HG03432 (cell line): ENCODE data around the gene SLC28A3.
"Not testable (repeated sequence)": the region's sequence is repeated elsewhere in the genome, so short reads cannot be mapped to it uniquely, and the experiment has no call there.

Experiments
- ATAC-seq: cut with Tn5 transposase; IDR thresholded peaks from one replicate; pipeline ENCODE4 v1.9.1; 2021; ENCODE audit warnings: mild to moderate bottlenecking, moderate library complexity; ENCODE audit not compliant: unreplicated experiment

The SLC28A3 gene

DNA sequence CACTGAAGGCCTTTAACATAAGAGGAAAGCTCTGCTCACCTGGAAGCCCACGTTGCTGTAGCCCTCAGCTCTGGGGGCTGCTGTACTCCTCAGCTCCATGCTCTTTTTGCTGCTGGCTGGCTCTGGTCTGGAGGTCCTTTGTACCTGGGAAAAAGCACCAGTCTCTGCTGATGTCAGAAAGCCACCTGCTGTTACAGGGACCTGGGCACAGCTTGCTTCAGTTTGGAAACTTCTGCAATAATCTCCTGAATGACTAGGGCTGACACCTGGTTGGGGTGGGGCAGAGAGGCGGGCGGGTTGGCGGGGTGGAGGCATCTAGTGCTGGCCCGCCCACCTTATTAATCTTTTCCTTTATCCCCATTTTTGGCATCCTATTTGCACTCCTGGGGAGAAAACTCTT, at the start of gene SLC28A3:
Gene SLC28A3, minus strand, starts transcription at position 224 of the 400 bp plus-strand sequence. Its CDS starts 125 bp downstream, at position 99.
- no peak for ATAC-seq

DNA sequence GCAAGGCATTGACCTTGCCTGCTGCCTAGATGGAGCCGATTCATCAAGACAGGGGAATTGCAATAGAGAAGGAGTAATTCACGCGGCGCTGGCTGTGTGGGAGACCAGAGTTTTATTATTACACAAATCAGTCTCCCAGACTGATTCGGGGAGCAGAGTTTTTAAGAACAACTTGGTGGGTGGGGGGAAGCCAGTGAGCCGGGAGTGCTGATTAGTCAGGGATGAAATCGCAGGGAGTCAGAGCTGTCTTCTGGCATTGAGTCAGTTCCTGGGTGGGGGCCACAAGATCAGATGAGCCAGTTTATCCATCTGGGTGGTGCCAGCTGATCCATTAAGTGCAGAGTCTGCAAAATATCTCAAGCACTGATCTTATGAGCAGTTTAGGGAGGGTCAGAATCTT, 49.7 kb upstream of the SLC28A3 start:
- ATAC-seq = not testable (repeated sequence)

DNA sequence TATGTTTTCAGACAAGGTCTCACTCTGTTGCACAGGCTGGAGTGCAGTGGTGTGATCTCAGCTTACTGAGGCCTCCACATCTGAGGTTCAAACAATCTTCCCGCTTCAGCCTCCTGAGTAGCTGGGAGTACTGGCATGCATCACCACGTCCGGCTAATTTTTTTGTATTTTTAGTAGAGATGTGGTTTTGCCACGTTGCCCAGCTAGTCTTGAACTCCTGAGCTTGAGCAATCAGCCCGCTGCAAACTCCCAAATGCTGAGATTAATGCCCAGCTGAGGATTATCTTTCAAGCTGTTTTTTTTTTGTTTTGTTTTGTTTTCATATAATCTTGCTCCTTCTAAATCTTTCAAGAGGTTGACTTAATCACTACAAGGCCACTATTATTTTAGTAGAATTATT, 47.3 kb upstream of the SLC28A3 start:
- ATAC-seq = no peak

- ATAC-seq = no peak
Measured at GRCh38 chr9:84386753-84387152, 46.2 kb upstream of the SLC28A3 start.

GRCh38 chr9:84385386-84386040, 45.0 kb upstream of the SLC28A3 start:
- no peak for ATAC-seq

- no peak for ATAC-seq
Measured at GRCh38 chr9:84384617-84385016, 44.1 kb upstream of the SLC28A3 start.

GRCh38 chr9:84383178-84383577, 42.6 kb upstream of the SLC28A3 start:
- no peak for ATAC-seq

DNA sequence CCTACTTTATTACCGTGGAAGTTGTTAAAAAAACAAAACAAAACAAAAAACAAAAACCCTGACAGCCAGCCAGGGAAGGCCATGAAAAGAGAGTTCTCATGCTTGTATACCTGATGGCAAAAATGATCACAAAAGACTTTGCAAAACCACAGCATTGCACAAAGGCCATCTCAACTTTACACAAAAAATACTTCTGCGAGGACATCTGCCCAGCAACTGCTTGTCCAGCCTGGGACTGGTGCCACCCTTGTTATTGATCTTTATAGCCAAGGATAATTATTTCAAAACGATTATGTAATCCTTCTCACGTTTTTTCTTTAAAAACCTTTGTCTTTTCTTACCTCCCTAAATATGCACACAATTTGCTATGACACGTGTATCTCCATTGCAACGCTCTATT, 42.2 kb upstream of the SLC28A3 start:
- no peak for ATAC-seq

DNA sequence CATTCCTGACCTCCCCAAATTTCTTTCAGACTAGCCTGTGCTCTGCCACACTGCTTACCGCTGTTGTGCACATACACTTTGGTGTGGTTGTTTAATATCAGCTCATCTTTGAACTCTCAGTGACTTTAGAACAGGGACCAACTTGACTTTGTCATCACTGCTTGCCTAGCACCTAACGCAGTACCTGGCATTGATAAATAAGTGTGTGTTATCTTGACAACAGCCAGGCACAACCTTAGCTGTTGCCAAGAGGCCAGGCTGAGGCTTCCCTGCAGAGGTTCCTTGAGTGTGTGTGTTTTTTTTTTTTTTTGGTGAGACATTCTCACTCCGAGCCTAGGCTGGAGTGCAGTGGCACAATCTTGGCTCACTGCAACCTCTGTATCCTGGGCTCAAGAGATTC, 41.0 kb upstream of the SLC28A3 start:
- ATAC-seq = no peak

DNA sequence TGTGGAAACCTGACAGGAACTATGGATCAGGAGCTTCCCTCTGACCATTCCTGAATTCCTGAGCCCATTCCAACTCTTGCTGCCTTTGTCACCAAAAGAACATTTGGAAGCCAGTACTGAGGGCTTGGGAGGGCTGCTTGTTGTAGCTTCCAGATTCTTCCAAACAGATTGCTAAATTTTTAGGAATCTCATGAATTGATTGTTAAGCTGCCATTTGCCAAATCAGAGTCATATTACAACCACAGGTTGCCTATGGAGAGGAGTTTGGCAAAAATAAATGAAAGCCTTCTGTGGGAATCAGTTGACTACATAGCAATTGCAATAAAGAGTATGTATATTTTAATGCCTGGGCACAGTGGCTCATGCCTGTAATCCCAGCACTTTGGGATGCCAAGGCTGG, 39.2 kb upstream of the SLC28A3 start:
- no peak for ATAC-seq

DNA sequence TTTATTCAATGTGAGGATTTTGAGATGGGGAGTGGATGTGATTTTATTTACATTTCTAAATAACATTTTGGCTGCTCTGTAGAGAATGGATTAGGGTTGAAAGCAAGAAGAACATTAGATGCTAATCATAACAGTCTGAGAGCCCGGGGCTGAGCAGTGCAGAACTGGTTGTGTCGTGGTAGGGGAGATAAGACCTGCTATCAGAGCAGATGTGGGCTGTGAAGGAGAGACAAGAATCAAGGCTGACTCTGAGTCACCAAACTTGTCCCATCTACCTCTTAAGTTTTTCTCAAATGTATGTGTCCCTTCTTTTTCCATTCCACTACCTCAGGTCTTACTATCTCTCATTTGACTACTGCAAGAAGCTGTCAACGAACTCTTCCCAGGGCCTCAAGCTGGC, 35.4 kb upstream of the SLC28A3 start:
- no peak for ATAC-seq

DNA sequence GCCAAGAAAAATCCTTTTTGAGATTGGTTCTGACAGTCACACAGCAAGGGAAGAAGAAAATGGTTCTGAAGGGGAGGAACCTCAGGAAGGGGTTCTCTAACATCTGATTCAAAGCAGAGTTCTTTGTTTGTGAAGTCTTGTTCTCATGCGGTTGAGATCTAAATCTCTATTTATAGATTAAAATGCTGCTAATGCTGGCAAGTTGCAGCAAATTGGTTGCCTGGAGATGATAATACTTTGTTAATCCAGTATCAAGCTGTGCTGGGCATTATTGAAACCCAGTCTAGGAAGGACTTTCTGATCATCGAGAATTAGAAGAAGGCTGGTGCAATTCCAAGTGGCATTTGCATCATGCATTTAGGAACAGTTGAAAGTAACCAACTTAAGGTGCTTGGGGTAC, 34.0 kb upstream of the SLC28A3 start:
- no peak for ATAC-seq

- ATAC-seq = no peak
Measured at GRCh38 chr9:84374013-84374412, 33.5 kb upstream of the SLC28A3 start.

DNA sequence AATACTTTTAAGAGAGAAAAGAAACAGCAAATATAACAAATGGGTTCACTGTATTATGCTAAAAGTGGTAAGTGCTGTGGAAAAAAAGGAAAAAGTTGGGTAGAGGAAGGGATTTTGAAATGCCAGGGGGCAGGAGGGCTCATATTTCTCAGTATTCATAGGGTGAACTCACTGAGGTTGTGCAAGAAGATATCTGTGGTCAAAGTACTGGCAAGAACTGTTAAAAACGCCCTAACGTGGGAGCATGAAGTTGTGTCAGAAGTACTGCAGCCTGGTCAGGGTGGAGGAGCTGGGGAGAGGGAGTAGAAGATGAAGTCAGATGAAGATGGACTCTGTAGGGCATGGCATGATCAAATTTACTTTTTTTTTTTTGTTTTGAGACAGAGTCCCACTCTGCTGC, 31.2 kb upstream of the SLC28A3 start:
- no peak for ATAC-seq

DNA sequence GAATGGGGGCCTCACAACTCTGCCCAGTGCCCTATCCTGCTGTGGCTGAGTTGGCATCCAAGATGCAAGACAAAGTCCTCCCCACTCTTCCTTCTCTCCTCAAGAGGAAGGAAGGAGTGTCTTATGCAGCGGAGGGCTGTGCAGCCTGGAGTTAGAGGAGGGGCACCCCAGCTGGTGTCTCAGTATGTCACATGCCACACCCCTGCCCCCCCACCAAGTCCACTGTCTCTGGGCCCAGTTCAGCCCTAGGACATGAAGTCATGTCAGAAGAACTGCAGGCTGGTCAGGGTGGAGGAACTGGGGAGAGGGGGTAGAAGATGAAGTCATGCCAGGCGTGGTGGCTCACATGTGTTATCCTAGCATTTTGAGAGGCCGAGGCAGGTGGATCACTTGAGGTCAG, 28.0 kb upstream of the SLC28A3 start:
- no peak for ATAC-seq

DNA sequence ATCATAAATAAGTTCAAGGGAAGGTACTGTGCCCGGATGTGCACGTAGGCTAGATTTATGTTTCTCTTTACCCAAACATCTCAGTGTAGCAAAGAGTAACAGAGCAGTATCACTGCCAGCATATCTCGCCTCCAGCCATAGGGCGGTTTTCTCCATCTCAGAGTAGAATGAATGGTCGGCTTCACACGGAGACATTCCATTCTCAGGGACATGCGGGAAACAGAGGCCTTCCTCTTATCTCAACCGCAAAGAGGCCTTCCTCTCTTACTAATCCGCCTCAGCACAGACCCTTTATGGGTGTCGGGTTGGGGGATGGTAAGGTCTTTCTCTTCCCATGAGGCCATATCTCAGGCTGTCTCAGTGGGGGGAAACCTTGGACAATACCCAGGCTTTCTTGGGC, 27.2 kb upstream of the SLC28A3 start:
- not testable (repeated sequence) for ATAC-seq

- ATAC-seq = no peak
Measured at GRCh38 chr9:84366683-84367082, 26.1 kb upstream of the SLC28A3 start.

GRCh38 chr9:84364894-84365490, 24.4 kb upstream of the SLC28A3 start:
- ATAC-seq = not testable (repeated sequence)

DNA sequence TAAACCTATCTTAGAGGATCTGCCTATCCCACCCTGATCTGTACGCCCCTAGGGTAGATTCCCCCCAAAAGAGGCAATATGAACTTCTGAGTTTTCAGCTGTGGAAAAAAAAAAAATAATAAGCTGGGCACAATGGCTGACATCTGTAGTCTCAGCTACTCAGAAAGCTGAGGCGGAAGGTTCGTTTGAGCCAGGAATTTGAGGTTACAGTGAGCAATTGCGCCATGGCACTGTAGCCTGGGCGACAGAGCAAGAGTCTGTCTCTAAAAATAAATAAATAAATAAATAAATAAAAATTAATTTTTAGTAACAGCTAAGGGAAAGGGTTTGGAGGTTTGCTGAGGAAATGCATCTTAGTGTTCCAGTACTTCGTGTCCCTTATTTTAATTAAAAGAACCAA, 21.1 kb upstream of the SLC28A3 start:
- no peak for ATAC-seq

DNA sequence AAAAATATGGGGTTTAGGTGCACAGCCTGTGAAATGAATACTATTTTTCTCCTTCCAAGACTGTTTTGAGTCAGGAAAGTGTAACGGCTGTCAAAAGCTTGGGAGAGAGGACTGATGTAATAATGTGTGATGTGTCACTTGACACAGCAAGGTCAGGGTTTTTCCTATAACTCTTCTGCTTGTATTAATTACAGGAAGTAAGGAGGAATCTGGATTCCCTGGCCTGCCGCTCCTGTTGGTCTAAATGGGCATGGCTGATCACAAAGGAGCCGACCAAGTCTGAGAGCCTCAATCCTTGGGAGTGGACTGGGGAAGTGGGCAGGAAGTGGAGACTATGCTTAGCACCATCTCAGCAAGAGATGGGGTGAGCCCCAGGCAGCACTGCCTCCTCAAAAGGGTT, 16.7 kb upstream of the SLC28A3 start:
- ATAC-seq = no peak

DNA sequence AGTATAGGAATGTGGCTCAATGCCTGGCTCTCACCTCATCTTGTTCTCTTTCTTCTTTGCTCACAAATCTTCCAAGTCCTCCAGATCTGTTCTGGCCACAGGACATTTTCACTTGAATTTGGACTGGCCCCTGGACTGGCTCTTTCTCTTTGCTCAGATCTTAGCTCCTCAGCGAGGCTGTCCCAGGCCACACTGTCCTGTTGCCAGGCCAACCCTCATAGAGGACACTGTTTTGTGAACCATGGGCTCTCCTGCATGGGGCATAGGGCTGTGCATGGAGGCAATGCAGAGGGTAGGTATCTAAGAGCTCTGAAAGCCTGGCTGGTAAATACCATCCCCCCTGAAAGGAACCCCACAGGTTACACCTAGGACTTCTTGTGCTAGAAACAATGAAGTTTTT, 13.5 kb upstream of the SLC28A3 start:
- ATAC-seq = no peak

DNA sequence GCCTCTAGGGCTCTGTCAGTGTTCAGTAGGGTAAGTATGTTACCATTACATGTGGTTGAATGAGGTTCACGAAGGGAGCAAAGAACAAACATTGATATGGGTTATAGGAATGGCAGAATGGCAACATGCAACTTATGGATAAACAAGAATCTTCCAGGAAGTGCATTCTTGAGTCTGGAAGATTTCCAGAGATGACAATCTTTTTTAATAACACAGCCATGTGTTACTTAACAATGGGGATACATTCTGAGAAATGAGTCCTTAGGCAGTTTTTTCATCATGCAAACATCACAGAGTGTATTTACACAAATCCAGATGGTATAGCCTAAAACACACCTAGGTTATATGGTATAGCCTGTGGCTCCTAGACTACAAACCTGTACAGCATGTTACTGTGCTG, 9.1 kb upstream of the SLC28A3 start:
- ATAC-seq = no peak

GRCh38 chr9:84343111-84343521, 2.6 kb upstream of the SLC28A3 start:
- ATAC-seq = no peak
